Endothelial cell of umbilical vein (primary cell): ENCODE measurements around the gene BSND.

ENCODE experiments used
- EZH2 ChIP-seq: IDR thresholded peaks from 2 replicates; pipeline ENCODE4 v1.6.1; 2012; ENCODE audit warnings: borderline replicate concordance, low read depth, mild to moderate bottlenecking, moderate library complexity, low read length, inconsistent platforms; ENCODE audit not compliant: severe bottlenecking
- GATA2 ChIP-seq: IDR thresholded peaks from 2 replicates; pipeline ENCODE4 v1.7.0; 2011; ENCODE audit warnings: low read depth, mild to moderate bottlenecking, moderate library complexity, mixed read lengths, low read length; ENCODE audit not compliant: insufficient read length, insufficient read depth
- JUN ChIP-seq: IDR thresholded peaks from 2 replicates; pipeline ENCODE4 v1.6.1; 2011; ENCODE audit warnings: borderline replicate concordance, low read depth; ENCODE audit not compliant: insufficient read length, insufficient read depth
- MYC ChIP-seq: IDR thresholded peaks from one replicate; pipeline ENCODE4 v1.6.1; 2011; ENCODE audit warnings: mild to moderate bottlenecking, low read depth, low read length
- POLR2A ChIP-seq: IDR thresholded peaks from 2 replicates; pipeline ENCODE4 v1.6.1; 2012; ENCODE audit warnings: low read depth, mild to moderate bottlenecking, control low read depth, low read length
- POLR2AphosphoS5 ChIP-seq: IDR thresholded peaks from 2 replicates; pipeline ENCODE4 v1.6.1; 2012; ENCODE audit warnings: low read depth, mild to moderate bottlenecking, control low read depth, low read length, moderate library complexity; ENCODE audit not compliant: insufficient read depth
- TF ChIP-seq, protein P1 (sequence below), 2 donors: IDR thresholded peaks; 1 replicate in 1 of 2; 2 replicates in 1 of 2; pipeline ENCODE4 v1.5.1; 2011; ENCODE audit warnings: low read length in 2 of 2, mild to moderate bottlenecking in 2 of 2, moderate library complexity in 2 of 2, control low read depth in 1 of 2, inconsistent platforms in 1 of 2, low read depth in 1 of 2; ENCODE audit not compliant: insufficient read depth in 1 of 2; ENCODE audit errors: extremely low read depth in 1 of 2
- TF ChIP-seq, protein P2 (sequence below): IDR thresholded peaks from 2 replicates; pipeline ENCODE4 v1.6.1; 2011; ENCODE audit not compliant: insufficient read depth, insufficient read length

DNA sequence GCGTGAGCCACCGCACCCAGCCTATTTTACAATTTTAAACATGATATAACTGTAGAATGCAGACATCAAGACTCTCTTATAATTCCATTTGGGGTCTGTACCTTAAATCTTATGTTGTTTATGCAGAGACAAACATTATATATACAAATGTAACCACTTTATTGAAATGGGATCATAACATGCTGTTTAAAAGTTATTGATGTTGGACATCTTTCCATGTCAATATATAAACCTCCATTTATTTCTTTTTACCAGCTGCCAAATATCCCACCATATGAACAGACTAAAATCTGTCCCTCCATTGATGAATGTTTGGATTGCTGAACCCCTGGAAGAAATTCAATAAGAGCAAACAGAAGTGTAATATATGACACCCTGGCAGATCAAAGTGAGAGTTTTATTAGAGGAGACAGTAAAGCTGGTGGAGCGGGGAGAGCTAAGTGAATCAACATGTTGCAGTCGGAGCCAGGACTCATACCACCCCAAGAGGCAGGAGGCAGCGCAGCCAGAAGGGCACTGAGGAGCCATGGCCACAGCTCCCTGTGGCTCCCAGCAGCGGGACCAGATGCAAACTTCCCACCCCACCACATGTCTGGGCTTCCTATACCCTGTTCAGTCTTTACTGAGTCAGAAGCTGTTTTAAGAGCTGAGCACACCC is 35.9 kb downstream of the BSND start:
- TF ChIP-seq, protein P1, sequence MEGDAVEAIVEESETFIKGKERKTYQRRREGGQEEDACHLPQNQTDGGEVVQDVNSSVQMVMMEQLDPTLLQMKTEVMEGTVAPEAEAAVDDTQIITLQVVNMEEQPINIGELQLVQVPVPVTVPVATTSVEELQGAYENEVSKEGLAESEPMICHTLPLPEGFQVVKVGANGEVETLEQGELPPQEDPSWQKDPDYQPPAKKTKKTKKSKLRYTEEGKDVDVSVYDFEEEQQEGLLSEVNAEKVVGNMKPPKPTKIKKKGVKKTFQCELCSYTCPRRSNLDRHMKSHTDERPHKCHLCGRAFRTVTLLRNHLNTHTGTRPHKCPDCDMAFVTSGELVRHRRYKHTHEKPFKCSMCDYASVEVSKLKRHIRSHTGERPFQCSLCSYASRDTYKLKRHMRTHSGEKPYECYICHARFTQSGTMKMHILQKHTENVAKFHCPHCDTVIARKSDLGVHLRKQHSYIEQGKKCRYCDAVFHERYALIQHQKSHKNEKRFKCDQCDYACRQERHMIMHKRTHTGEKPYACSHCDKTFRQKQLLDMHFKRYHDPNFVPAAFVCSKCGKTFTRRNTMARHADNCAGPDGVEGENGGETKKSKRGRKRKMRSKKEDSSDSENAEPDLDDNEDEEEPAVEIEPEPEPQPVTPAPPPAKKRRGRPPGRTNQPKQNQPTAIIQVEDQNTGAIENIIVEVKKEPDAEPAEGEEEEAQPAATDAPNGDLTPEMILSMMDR (IDR thresholded peaks at IDR 0.05; ENCODE audit: extremely low read depth in 1 of 2, insufficient read depth in 1 of 2, low read depth in 1 of 2, low read length in 2 of 2), result no peak
- TF ChIP-seq POLR2A (no peak), GATA2 (no peak), EZH2 (no peak), POLR2AphosphoS5 (no peak), MYC (no peak), JUN (no peak)
- TF ChIP-seq, protein P2, sequence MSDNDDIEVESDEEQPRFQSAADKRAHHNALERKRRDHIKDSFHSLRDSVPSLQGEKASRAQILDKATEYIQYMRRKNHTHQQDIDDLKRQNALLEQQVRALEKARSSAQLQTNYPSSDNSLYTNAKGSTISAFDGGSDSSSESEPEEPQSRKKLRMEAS, result no peak
